ENCODE results near the gene ELFN2.

GRCh38 chr22:37451218-37451617, 23.9 kb upstream of the ELFN2 start:
- TF ChIP-seq CTCF (IDR thresholded peaks at IDR 0.05) (no peak), POLR2AphosphoS5 (IDR thresholded peaks at IDR 0.05) (no peak), POLR2A (IDR thresholded peaks at IDR 0.05) (no peak)
